GM12873 (cell line): ENCODE results near the gene MIOS.

ENCODE experiments used
- TF ChIP-seq, protein P1 (sequence below): IDR thresholded peaks from 2 replicates; pipeline ENCODE4 v1.5.1; 2012; ENCODE audit warnings: low read depth, mild to moderate bottlenecking, moderate library complexity, low read length, control low read depth; ENCODE audit not compliant: insufficient read depth; ENCODE audit errors: missing control alignments

Gene MIOS

DNA sequence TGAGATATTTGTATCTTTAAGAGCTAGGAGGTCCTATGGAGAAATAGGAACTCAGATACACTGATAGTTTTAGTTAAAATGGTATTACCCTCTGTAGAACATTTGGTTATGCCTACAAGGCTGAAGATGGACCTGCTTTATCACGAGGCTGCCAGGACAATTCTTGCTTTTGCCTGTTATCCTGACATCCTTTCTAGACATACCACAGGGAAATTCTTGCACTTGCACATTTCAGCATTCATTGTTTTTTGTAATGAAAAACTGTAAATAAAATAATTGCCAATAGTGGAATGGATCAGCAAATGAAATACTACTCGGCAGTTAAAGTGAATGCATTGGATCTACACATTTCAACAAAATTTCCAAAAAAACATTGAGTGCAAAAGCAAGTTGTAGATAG lies 40.7 kb upstream of the MIOS start:
- TF ChIP-seq, protein P1, sequence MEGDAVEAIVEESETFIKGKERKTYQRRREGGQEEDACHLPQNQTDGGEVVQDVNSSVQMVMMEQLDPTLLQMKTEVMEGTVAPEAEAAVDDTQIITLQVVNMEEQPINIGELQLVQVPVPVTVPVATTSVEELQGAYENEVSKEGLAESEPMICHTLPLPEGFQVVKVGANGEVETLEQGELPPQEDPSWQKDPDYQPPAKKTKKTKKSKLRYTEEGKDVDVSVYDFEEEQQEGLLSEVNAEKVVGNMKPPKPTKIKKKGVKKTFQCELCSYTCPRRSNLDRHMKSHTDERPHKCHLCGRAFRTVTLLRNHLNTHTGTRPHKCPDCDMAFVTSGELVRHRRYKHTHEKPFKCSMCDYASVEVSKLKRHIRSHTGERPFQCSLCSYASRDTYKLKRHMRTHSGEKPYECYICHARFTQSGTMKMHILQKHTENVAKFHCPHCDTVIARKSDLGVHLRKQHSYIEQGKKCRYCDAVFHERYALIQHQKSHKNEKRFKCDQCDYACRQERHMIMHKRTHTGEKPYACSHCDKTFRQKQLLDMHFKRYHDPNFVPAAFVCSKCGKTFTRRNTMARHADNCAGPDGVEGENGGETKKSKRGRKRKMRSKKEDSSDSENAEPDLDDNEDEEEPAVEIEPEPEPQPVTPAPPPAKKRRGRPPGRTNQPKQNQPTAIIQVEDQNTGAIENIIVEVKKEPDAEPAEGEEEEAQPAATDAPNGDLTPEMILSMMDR: no peak

DNA sequence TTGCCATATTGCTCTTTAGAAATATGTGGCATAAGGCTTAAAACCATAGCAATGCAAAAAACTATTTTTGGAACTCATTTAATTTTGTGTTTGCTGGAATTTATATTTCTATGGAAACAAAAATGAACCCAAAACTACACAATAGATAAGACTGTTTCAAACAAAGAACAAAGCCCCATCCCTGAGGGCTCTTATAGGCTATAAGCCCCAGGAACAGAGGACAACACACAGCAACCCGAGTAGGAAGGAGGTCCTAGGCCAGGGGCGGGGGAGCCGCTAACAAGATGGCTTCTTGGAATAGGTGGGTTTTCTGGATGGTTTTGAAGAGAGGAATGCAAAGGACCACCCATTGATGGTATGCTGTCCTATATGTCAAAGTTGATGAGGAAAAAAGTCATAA lies 39.6 kb upstream of the MIOS start:
- TF ChIP-seq, protein P1: no peak

DNA sequence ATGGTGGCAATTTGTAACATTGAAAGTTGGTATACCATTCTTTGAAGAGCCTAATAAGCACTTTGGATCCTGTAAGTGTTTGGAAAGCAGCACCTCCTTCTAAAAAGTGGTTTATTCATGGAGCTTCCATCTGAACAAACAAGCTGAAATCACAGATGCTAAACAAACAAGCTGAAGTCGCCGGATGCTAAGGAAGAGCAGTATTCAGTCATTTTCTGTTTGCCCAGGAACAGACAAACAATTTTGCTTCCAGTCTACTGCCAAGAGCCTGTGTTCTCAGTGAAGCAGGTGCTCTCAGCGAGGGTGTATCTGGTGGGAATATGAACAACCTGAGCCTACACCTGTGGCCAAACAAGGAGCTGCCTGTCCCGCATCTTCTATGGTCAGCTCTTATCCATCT lies 37.4 kb upstream of the MIOS start:
- TF ChIP-seq, protein P1: no peak

DNA sequence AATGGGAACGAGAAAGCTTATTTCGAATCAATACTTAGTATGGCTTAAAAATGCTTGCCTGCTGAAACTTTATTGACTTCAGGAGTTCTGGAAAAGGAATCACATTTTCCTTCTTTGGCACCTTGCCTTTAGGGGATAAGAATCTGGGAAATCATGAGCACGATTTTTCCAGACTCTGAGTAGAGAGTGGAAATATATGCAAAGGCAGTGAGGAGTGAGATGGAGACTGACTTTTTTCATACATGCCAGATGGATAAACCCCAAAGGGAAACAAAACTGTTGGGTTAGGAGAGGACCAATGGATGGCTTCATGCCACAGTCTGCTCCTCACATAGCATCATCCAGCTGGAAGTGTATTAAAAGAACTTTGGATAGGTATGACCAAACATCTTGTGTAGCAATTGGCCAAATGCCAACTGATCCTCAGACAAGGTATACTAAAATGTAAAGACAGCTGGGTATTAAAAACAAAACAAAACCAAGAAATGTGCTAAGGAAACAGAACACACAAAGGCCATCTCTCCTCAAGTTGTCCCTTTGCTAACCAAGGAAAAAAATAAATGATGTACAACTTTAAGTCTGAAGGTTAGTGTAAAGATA lies 32.8 kb upstream of the MIOS start:
- TF ChIP-seq, protein P1: no peak

DNA sequence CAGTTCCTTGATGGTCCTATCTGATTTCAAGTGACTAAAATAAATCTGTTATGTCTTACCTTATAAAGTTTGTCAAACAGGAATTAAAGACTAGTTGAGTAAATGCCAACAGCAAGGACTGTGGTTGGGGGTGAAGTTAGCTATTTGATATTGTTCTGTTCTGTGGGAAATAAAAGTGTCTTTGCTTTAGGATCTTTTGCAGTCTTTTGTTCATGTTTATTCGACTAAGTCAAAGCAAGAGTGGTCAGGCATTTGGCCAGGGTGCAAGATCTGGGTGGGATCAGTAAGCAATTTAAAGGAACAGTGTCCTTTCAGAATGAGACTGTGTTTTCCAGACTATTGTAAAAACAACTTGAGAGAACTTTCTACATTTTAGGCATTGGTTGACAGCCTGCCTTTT lies 31.0 kb upstream of the MIOS start, which contains the start of gene COL28A1:
Gene COL28A1 (minus strand): TSS at position 183 of the 400 bp plus-strand sequence. CDS start 2,998 bp downstream, outside the sequence.
- TF ChIP-seq, protein P1: no peak

DNA sequence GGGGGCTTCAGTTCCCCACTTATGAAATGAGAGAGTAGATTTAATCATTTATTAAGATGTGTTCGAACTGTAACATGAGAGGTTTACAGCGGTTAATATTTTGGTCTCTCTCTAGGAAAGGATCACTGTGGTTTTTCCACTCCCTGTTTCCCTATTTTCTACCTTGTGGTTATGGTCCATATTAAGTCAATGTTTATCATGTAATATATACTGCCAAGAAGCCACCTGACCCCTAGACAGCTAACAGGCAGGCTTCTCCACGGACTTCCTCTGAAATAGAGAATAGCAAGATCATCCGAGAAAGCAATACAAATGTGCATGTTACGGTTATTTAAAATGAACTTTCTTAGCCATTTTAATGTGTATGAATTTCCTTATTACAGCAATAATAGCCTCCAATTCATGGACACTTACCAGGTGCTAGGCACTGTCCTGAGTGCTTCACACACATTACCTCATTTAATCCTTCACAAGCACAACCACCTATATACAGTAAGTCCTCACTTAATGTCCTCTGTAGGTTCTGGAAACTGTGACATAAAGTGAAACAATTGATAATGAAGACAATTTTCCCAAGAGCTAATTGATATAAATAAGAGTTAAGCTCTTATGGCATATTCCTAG lies 30.2 kb upstream of the MIOS start:
- TF ChIP-seq, protein P1: no peak

DNA sequence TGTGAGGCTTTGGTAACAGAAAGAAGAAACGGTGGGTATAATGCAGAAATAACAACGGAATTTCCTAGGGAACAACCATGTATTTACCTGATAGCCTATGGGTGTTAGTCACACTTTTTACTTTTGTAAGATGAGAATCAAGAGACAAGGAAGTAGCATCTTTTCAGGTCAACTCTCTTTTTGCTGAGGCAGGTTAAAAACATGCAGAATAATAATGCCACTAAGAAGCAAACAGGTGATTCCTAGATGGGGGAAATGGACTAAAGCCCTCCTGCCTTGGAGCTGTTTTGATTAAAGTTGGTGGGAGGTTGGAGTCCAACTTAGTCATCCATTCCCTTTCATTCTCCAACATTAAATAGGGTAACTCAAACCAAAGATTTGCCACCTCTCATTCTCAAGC lies 29.0 kb upstream of the MIOS start:
- TF ChIP-seq, protein P1: no peak
